GM21390 (cell line): ENCODE data around the gene ZNFX1.

ENCODE experiments used
- ATAC-seq: cut with Tn5 transposase; IDR thresholded peaks from one replicate; pipeline ENCODE4 v1.9.1; 2021; ENCODE audit not compliant: unreplicated experiment

ZNFX1 gene

DNA sequence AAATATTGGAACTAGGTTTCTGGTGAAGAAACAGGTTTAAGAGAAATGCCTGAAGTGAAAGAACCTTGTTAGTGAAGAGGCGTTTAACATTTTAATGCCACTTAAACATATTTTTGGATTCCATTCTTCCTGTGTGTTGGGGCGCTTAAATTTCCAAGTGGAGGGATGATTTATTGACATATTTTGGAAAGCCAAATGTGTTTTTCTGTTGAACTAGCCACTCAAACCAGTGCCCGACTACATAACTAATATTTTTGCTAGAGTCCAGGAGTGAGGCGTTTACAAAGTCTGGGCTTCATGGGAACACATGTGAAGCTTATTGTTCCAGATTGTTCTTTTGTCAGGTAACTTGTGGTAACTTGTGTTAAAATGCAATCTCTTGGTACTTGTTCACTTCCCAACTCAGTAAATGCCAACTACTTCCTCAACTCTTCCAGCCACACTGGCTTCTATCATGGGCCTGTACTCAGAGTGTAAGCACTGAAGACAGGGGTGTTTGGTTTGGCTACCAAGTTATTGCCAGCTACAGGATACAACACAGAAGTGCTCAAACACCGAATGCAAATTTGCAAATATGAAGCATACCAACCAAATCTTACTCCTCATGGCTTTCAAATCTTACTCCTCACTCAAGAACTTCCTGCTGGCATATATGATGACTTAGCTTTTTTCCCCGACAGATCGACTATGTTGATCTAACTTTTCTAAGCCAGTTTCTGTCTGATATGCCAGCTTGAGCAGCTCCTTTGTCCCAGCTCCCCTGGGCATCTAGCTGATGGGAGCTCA lies 2.0 kb upstream of the ZNFX1 start:
- ATAC-seq, result no peak

DNA sequence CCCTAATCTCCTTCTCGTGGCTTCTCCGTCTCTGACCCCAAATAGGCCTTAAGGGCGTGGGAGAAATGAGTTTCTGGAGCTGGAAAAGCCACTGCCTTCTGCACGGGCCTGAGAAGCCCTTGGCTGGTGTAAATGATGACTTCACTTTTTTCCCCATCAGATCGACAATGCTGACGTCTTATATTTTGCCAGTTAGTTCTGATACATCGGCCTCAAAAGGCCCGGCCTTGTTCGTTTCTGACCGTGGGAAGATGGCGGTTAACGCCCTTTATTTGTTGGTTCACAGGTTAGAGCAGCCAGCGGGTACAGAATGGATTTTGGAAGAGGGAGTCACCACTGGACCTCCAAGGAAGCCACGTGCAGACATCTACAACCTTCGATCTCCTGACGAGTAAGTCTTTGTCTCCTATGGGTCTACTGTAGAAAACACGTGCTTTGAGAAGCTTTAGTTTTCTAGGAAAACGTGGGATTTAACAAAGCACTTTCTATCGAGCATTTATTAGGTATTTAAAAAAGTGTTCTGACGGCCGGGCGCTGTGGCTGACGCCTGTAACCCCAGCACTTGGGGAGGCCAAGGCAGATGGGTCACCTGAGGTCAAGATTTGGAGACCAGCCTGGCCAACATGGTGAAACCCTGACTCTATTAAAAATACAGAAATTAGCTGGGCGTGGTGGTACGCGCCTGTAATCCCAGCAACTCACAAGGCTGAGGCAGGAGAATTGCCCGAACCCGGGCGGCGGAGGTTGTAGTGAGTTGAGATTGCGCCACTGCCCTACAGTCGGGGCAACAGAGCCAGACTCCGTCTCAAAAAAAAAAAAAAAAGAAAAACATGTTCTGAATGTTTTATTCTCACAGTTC lies 1.2 kb upstream of the ZNFX1 start:
- ATAC-seq, result no peak

DNA sequence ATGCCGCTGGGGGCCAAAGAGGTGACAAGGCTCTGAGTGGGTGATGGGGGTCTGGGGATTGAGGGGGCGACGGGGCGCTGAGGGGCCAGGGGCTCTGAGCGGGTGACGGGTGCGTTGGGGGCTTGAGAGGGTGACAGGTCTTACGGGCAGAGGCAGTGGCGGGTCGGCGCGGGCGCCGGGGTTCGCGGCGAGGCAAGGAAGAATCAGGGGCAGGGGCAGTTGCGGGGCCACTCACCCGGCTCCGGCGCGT lies 146 bp downstream of the ZNFX1 start:
- no peak for ATAC-seq

DNA sequence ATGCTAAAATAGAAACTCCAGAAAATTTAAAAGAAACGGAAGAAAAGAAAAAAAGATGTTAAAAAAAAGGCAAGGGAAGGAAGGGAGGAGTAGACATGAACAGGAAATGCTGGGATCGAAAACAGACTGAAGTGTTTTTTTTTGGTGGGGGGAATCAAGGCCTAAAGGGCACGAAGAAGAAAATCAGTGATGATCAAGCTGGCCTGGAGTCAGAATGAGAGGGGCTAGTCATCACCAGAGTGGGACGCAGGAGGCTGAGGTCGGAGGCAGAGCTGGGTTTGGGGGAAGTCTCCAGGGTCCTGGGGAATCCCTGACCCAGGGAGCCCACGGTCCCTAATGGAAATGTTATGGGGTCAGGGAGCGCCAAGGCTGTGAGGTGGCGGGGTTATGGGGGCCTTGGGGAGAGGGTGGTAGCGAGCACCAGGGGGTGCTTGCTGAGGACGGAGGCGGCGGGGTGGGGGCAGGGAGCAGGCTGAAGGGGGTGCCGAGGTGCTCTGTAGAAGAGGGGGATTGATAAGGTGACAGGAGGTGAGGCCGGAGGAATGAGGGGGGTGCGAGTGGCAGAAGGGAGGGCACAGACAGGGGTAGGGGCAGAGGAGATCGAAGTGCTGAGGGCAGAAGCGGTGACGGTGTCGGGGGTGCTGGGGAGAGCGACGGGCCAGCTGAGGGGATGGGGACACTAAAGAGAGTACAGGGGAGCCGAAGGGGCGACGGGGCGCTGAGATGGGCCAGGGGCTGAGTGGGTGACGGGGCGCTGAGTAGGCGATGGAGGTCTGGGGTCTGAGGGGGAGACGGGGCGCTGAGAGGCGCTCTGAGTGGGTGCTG lies 684 bp downstream of the ZNFX1 start:
- ATAC-seq, result no peak

DNA sequence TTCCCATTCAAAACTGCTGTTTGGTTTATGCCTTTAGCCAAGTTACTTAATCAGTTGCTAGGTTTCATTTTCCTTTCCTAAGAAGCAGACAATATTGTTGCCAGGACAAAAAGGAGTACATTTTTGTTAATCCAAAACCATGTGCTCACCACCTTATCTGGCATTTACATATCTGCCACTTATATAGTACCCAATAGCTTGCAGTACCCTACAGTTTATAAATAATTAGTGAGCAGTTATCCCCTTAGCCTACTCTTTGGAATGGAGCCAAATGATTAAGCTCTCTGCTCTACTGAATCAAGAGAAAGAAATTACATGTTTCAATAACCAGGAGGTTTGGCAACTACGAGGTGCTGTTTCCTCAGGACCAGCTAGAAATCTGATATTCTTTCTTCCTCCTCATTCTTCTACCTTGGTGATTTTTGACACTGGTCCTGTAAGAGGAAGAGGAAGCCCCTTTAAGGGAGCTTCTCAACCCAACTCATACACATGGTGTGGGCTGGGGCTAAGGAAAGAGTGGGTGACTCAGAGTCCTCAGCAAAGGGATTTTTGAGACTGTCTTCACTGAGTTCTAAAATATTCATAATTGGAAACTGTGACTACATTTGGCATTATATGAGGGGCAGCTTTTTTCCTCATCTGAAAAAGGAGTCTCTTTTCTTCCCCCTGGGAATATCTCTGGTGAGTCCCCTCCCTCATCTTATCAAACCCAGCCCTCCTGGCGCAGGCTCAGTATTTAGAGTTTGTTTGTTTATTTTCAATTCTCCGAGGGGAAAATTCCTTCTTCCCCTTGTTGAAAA lies 1.5 kb downstream of the ZNFX1 start:
- ATAC-seq, result no peak

DNA sequence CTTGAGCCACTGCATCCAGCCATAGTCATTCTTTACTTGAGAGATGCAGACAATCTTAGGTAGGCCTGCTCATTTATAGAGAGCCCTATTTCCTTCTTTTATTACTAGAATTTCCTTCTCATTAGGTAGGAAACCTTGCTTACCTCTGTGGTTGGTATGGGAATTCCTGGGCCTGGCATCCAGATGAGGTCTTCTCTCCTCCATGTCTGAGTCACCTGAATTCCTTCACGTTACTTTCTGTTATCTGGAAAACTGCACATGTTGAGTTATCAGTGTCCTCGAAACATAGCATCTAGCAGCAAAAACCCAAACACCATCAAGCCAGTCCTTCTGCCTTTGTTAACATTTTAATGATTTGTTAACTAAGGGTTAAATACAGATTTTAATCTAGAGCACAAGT lies 2.2 kb downstream of the ZNFX1 start:
- ATAC-seq, result no peak

DNA sequence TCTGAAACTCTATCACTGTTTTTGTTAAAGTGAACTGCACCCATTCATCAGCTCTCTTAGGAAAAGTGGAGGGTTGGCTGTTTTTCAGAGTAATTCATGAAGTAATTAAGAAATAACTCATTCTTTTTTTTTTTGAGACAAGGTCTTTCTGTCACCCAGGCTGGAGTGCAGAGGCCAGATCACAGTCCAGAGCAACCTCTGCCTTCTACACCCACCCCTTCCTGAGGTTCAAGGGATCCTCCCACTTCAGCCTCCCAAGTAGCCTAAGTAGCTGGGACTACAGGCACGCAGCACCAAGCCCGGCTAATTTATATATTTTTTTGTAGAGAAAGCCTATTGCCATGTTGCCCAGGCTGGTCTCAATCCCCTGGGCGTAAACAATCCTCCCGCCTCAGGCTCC lies 2.6 kb downstream of the ZNFX1 start:
- no peak for ATAC-seq

DNA sequence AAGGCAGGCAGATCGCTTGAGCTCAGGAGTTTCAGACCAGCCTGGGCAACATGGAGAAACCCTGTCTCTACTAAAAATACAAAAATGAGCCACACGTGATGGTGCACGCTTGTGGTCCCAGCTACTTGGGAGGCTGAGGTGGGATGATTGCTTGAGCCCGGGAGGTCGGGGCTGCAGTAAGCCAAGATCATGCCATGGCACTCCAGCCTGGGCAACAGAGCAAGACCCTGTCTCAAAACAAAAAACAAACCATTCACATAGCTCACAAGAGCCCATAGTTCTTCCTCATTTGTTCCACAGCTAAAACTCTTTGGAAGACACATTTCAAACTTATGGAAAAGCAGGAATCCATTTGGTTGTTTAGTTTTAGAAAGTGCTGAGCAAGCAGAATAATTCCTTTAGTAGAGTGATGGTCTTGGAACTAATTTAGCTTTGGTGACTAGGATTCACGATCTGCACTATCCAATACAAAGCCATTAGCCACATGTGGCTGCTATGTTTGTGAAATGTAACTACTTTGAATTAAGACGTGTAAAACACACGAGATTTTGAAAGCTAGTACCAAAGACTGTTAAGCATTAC lies 4.1 kb downstream of the ZNFX1 start:
- ATAC-seq, result no peak

DNA sequence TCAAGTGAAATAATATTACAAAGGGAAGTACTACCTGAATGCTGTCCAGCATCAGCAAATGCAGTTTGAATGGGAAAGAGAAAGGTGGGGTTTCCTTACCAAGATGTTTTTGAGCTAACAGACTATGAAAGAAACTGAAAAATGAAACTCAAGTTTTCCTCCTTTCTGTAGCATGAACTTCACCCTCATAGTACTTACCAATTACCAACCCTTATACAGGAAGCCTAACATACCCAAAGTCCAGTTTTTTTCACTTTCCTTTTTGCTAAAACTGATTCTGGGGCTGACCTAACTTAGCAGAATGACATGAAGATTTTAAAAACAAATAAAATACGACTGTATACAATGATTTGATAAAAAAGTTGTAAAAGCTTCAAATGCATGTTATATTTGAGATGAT lies 5.2 kb downstream of the ZNFX1 start:
- peak; percentile 48 for ATAC-seq

DNA sequence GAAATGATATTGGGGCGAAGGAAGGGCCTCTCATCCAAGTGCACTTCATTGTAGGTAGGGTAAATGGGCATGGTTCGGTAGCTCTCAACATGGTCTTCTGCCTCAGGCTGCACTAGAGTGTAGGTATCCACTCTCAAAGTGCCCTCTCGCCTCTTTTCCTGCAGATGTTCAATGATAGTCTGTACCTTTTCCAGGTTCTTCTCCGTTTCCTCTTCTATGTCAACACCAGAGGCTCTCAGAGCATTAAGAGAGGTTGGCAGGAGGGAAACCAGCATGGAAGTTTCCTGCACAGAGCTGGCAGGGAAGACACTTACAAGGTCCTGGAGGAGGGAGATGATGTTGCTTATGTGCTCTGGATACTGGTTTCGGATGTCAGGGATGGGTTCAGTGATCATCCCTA lies 7.1 kb downstream of the ZNFX1 start:
- ATAC-seq, result no peak

DNA sequence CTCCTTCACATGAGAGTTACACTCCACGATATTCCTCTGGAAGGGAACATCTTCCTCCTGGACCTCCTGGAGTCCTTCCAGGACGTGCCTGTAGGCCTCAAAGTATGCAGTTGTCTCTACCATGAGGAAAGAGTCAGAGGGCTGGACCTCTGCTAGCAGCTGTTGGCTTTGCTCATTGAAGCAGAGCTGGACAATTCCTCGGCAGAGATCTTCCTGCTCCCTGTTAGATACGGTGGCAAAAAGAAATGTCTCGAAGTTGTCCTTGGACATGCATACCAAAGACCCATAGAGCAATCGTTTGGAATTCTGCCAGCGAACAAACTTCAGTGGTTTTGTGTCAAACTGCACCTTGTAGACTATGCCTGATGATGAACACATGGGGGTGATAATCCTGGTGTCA lies 7.7 kb downstream of the ZNFX1 start:
- ATAC-seq, result no peak

DNA sequence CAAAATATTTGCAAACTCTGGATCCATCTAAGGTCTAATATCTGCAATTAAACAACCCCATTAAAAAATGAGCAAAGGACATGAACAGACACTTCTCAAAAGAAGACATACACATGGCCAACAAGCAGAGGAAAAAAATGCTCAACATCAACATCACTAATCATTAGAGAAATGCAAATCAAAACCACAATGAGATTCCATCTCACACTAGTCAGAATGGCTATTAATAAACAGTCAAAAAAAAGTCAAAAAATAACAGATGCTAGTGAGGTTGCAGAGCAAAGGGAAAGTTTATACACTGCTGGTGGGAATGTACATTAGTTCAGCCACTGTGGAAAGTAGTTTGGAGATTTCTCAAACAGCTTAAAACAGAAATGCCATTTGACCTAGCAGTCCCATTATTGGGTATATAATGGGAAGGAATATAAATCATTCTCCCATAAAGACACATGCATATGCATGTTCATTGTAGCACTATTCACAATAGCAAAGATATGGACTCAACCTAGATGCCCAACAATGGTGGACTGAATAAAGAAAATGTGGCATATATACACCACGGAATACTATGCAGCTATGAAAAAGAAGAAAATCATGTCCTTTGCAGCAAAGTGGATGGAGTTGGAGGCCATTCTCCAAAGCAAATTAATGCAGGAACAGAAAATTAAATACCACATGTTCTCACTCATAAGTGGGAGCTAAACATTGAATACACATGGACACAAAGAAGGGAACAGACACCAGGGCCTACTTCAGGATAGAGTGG lies 9.1 kb downstream of the ZNFX1 start:
- no peak for ATAC-seq

DNA sequence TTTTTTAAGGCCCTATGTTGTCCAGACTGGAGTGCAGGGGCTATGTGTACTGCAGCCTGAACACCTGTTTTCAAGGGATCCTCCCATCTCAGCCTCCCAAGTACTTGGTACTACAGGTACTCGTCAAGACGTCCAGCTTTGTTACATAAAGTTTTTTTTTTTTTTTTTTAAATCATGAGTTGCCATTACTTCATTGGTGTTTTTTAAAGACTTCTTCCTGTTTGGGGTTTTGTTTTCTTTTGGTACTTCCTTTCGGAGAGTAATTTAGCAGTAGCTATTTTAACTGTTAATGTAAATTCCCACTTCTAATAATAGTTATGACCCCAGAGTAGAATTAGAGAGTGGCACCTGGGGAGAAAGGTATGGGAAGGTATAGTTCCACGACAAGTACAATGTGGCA lies 10.5 kb downstream of the ZNFX1 start:
- no peak for ATAC-seq

DNA sequence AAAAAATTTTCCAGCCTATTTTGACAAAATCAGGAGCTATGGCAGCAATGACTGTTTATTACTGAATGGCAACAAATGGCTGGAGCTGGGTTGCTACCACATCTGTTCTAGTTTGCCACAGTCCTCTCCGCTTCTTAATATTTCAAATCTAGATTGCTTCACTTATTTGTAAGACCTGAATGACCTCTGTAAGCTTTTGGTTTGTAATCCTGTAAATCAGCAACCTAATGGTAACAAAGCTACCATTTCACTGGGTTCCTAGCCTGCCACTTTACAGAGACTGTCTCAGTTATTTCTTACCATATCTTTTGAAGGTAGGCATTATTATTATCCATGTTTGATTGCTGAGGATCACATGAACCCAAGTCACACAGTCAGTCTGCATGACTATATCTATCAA lies 15.4 kb downstream of the ZNFX1 start:
- no peak for ATAC-seq

DNA sequence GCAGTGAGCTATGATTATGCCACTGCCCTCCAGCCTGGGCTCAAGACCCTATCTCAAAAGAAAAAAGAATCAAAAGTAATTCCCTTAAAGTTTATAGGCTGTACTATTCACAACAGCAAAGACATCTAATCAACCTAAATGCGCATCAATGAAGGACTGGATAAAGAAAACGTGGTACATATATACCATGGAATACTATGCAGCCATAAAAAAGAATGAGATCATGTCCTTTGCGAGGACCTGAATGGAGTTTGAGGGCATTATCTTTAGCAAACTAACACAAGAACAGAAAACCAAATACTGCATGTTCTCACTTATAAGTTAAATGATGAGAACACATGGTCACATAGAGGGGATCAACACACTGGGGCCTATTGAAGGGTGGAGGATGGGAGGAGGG lies 16.7 kb downstream of the ZNFX1 start:
- no peak for ATAC-seq

DNA sequence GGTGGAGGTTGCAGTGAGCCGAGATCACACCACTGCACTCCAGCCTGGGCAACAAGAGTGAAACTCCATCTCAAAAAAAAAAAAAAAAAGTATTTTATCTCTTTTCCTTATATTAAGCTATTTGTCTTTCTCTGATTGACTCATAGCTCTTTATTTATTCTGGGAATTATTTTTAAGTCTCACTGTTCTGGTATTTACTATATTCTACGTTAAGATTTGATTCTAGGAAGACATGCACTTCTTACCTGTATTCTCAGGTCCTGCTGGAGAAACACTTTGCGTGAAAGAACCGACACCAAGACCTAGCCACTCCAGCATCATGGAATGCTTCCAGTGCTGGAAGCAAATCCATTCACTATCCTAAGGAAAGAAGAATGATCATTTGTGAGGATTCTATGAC lies 17.6 kb downstream of the ZNFX1 start:
- no peak for ATAC-seq

DNA sequence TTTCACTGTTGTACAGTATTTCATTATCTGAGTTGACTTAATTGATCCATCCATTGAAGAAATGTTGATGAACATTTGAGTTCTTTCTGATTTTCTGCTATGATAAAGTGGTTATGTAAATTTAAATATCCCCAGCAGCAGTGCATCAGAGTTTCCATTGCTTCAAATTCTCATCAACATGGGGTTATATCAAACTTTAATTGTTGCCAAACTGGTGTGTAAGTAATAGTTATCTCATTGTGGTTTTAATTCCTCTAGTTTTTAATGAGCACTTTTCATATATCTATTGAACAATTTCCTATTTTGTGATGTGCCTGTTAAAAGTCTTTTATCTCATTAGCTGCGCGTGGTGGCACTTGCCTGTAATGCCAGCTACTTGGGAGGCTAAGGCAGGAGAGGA lies 18.1 kb downstream of the ZNFX1 start:
- ATAC-seq, result no peak

DNA sequence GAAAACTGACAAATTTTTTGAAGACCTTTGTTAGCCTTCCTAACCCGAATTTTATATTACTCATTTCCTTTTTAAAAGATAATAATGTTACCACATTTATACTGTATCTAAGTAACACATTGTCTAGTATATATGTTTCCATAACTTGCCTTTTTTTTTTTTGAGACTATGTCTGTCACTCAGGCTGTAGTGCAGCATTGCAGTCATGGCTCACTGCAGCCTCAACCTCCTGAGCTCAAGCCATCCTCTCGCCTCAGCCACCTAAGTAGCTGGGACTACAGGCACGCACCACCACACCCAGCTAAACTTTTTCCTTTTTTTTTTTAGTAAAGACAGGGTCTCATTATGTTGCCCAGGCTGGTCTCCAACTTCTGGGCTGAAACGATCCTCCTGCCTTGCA lies 18.6 kb downstream of the ZNFX1 start:
- no peak for ATAC-seq

DNA sequence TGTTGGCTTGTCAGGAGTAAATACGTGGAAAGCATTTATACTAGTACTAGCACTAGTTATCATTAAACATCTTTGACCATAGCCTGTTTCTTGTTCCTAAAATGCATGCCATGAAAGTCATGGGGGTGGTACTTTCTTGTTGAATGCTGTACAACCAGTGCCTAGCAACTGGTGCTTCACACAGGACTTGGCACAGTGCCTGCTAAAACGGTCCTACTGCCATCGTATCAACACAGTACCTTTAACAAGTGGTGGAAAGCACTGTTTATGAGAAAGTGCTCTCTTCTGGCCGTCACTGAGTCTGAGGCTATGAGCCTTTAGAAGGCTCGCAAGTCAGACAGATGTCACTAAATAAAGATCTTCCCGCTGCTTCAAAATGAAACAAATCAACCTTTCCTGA lies 21.6 kb downstream of the ZNFX1 start:
- no peak for ATAC-seq
